SK-N-SH (cell line): Measurements from ENCODE around the gene RAB8A. TPM values are rescaled to one million over a fixed set of nuclear protein-coding genes. Genes with fewer than 3 reads are reported as not detected.
A peak's percentile ranks its signal among the peaks of the same experiment; 100 is the strongest.

Experiments
- CTCF ChIA-PET: fragments of 300-600, 350-600 bp; formaldehyde crosslinking; extraction: SDS; loops from one replicate; lab custom pipeline; 2021; lab: Yijun Ruan, JAX
- POLR2A ChIA-PET: fragments of 350-600 bp; sonication (Branson Sonifier 250); formaldehyde crosslinking; extraction: SDS; loops from one replicate; lab custom pipeline; 2020; ENCODE audit warnings: antibody characterized with exemption, inconsistent platforms; lab: Yijun Ruan, JAX
- DNase-seq: peaks from one replicate; pipeline ENCODE4 v3.0.0; 2012
- H2AFZ ChIP-seq: fragments of 200-600 bp; sonication (generic); 2 replicates; pipeline ENCODE4 v1.8.1; 2016; ENCODE audit warnings: antibody characterized with exemption, mild to moderate bottlenecking, low read depth
- H3F3A ChIP-seq: fragments of 200-600 bp; sonication (generic); replicated peaks from 2 replicates; pipeline ENCODE3; 2016; ENCODE audit warnings: antibody characterized with exemption, mild to moderate bottlenecking; ENCODE audit not compliant: insufficient read depth
- H3K27ac ChIP-seq, 2 experiments: fragments of 200-500 bp in 1 of 2; fragments of 200-600 bp in 1 of 2; sonication (Bioruptor generic) in 1 of 2; sonication (generic), shearing (Covaris generic) in 1 of 2; 2 replicates each; pipeline versions ENCODE4 v1.5.1 to v1.6.1; 2014 to 2016; ENCODE audit warnings: low read depth in 2 of 2, inconsistent platforms in 1 of 2, low read length in 1 of 2, mild to moderate bottlenecking in 1 of 2, mixed read lengths in 1 of 2
- H3K27me3 ChIP-seq: fragments of 200-600 bp; sonication (generic), shearing (Covaris generic); 2 replicates; pipeline ENCODE4 v1.6.1; 2016; ENCODE audit warnings: mixed run types; ENCODE audit not compliant: insufficient read depth
- H3K36me3 ChIP-seq, 2 experiments: fragments of 200-500 bp in 1 of 2; fragments of 200-600 bp in 1 of 2; sonication (Bioruptor generic) in 1 of 2; sonication (generic) in 1 of 2; replicated peaks in 1 of 2; 2 replicates each; pipeline versions ENCODE3 to v1.5.1; 2014 to 2016; ENCODE audit warnings: low read length in 1 of 2, mild to moderate bottlenecking in 1 of 2; ENCODE audit not compliant: insufficient read depth in 2 of 2, control insufficient read depth in 1 of 2
- H3K4me1 ChIP-seq, 2 experiments: fragments of 200-500 bp in 1 of 2; fragments of 200-600 bp in 1 of 2; sonication (Bioruptor generic) in 1 of 2; sonication (generic), shearing (Covaris generic) in 1 of 2; 2 replicates each; pipeline versions ENCODE4 v1.5.1 to v1.6.1; 2014 to 2016; ENCODE audit warnings: low read depth in 1 of 2, low read length in 1 of 2, mixed run types in 1 of 2; ENCODE audit not compliant: insufficient read depth in 2 of 2, control insufficient read depth in 1 of 2
- H3K4me2 ChIP-seq: fragments of 200-600 bp; sonication (generic), shearing (Covaris generic); 2 replicates; pipeline ENCODE4 v1.6.1; 2017; ENCODE audit warnings: mixed run types
- H3K4me3 ChIP-seq, 2 experiments: fragments of 200-500 bp in 1 of 2; fragments of 200-600 bp in 1 of 2; sonication (Bioruptor generic) in 1 of 2; sonication (generic), shearing (Covaris generic) in 1 of 2; 2 replicates each; pipeline versions ENCODE4 v1.5.1 to v1.8.1; 2014 to 2016; ENCODE audit warnings: low read depth in 2 of 2, inconsistent platforms in 1 of 2, low read length in 1 of 2, mild to moderate bottlenecking in 1 of 2, mixed read lengths in 1 of 2, moderate library complexity in 1 of 2
- H3K79me2 ChIP-seq: fragments of 200-600 bp; sonication (generic); 2 replicates; pipeline ENCODE4 v1.8.1; 2017; ENCODE audit warnings: mild to moderate bottlenecking; ENCODE audit not compliant: insufficient read depth
- H3K9ac ChIP-seq: fragments of 200-600 bp; sonication (generic); 2 replicates; pipeline ENCODE4 v1.6.1; 2017; ENCODE audit warnings: mixed run types
- H3K9me2 ChIP-seq: fragments of 200-600 bp; sonication (generic); 2 replicates; pipeline ENCODE4 v1.6.1; 2017; ENCODE audit warnings: mixed run types
- H3K9me3 ChIP-seq: fragments of 200-600 bp; sonication (generic); 2 replicates; pipeline ENCODE4 v1.6.1; 2017; ENCODE audit warnings: mixed run types, mild to moderate bottlenecking, moderate library complexity
- H4K20me1 ChIP-seq: fragments of 200-600 bp; sonication (generic); 2 replicates; pipeline ENCODE4 v1.6.1; 2017; ENCODE audit warnings: mild to moderate bottlenecking, mixed run types; ENCODE audit not compliant: insufficient read depth
- ELF1 ChIP-seq: IDR thresholded peaks from 2 replicates; pipeline ENCODE4 v1.4.0; 2012
- EP300 ChIP-seq, 2 experiments: IDR thresholded peaks; 2 replicates each; pipeline versions ENCODE4 v1.4.0 to v1.6.1; 2012; ENCODE audit warnings: borderline replicate concordance in 1 of 2, low read depth in 1 of 2, low read length in 1 of 2
- FOSL2 ChIP-seq: IDR thresholded peaks from 2 replicates; pipeline ENCODE4 v1.4.0; 2012; ENCODE audit warnings: low read depth, mild to moderate bottlenecking, moderate library complexity, borderline replicate concordance
- FOXJ3 ChIP-seq: sonication (generic); formaldehyde crosslinking; IDR thresholded peaks from 2 replicates; pipeline ENCODE4 v1.5.1; 2020; ENCODE audit warnings: mild to moderate bottlenecking, missing genetic modification reagents
- GABPA ChIP-seq: IDR thresholded peaks from 2 replicates; pipeline ENCODE4 v1.4.0; 2012; ENCODE audit warnings: low read depth, mild to moderate bottlenecking
- IRF3 ChIP-seq: fragments of 150-350 bp; IDR thresholded peaks from 2 replicates; pipeline ENCODE4 v1.6.1; 2016; ENCODE audit warnings: mild to moderate bottlenecking, low read depth, low read length
- RAD21 ChIP-seq: IDR thresholded peaks from 2 replicates; pipeline ENCODE4 v1.6.1; 2012; ENCODE audit warnings: mild to moderate bottlenecking, low read length
- RFX5 ChIP-seq: IDR thresholded peaks from 2 replicates; pipeline ENCODE4 v1.6.1; 2012; ENCODE audit warnings: mild to moderate bottlenecking, improper control_type of control experiment, low read length
- RXRA ChIP-seq: IDR thresholded peaks from 2 replicates; pipeline ENCODE4 v1.4.0; 2012; ENCODE audit warnings: low read depth, mild to moderate bottlenecking, borderline replicate concordance
- TAF1 ChIP-seq: IDR thresholded peaks from 2 replicates; pipeline ENCODE4 v1.6.1; 2012; ENCODE audit warnings: low read depth, mild to moderate bottlenecking, low read length, moderate library complexity, borderline replicate concordance
- TCF12 ChIP-seq: IDR thresholded peaks from 2 replicates; pipeline ENCODE4 v1.4.0; 2012
- USF1 ChIP-seq: IDR thresholded peaks from 2 replicates; pipeline ENCODE4 v1.4.0; 2012; ENCODE audit warnings: low read depth, borderline replicate concordance
- YY1 ChIP-seq: IDR thresholded peaks from 2 replicates; pipeline ENCODE4 v1.4.0; 2012; ENCODE audit warnings: low read depth, mild to moderate bottlenecking
- whole genome bisulfite sequencing: methylation state at CpG from one replicate; pipeline ENCODE4 v1.1.6; 2017; ENCODE audit warnings: low lambda C conversion rate; 5-methylcytosine and 5-hydroxymethylcytosine counted together
- polyA plus RNA-seq, 3 experiments: library from polyadenylated mRNA; depleted of rRNA; stranded (reverse); fragments of >200 nt; gene quantifications; 2 replicates each; pipeline ENCODE4 v1.2.3, GENCODE V29; 2012

The RAB8A gene
- polyA plus RNA-seq, 1 of the 3 experiments (the other 2 are of a cell fraction) = 55.2 TPM

GRCh38 chr19:16167055-16167454 lies 55.4 kb downstream of the RAB8A start:
- Histone ChIP-seq H3K4me1 (no peaks in the 10 kb centered on the region), H4K20me1 (no peaks in the 10 kb centered on the region), H3K79me2 (no peaks in the 10 kb centered on the region), H2AFZ (no peak overlapping the region), H3K4me3 (no peak overlapping the region), H3K36me3 (no peaks in the 10 kb centered on the region), H3K27me3 (no peaks in the 10 kb centered on the region), H3K9ac (no peak overlapping the region), H3K4me2 (no peak overlapping the region), H3K9me2 (no peaks in the 10 kb centered on the region), H3K9me3 (no peaks in the 10 kb centered on the region), H3F3A (peaks cover 4% of the 10 kb centered on the region), H3K27ac (no peak overlapping the region)
- POLR2A ChIA-PET = no interaction called here
- no peak for DNase-seq
- WGBS = 79% methylated on average over 5 of the region's 5 CpGs
- TF ChIP-seq TAF1 (no peak), RAD21 (no peak), IRF3 (no peak), YY1 (no peak), RXRA (no peak)
- CTCF ChIA-PET = no interaction called here

GRCh38 chr19:16168465-16169081 lies 56.9 kb downstream of the RAB8A start:
- H3K4me3 ChIP-seq = no peak overlapping the region
- no peak overlapping the region for H3K9ac ChIP-seq
- 20% methylated on average over 2 of the region's 2 CpGs for WGBS
- no peak for DNase-seq
- no peak overlapping the region for H3K4me2 ChIP-seq
- 0 out of 2 replicates have a peak overlapping the region, but pooled peaks have one; percentile 6 for H2AFZ ChIP-seq
- H3K9me2 ChIP-seq = no peaks in the 10 kb centered on the region
- H3K79me2 ChIP-seq = no peaks in the 10 kb centered on the region
- H3K27ac ChIP-seq = no peak overlapping the region
- no peaks in the 10 kb centered on the region for H3K9me3 ChIP-seq
- ChIA-PET CTCF (no interaction called here), POLR2A (no interaction called here)
- no peaks in the 10 kb centered on the region for H3F3A ChIP-seq
- no peaks in the 10 kb centered on the region for H3K36me3 ChIP-seq
- H3K4me1 ChIP-seq = no peaks in the 10 kb centered on the region
- no peaks in the 10 kb centered on the region for H4K20me1 ChIP-seq
- TF ChIP-seq TCF12 (no peak), EP300 (IDR thresholded peaks at IDR 0.05; ENCODE audit: borderline replicate concordance in 1 of 2, low read depth in 1 of 2, low read length in 1 of 2) (no peak), FOSL2 (no peak), RFX5 (no peak), USF1 (peak; percentile 64; the same call in 1 of the 2 replicates), YY1 (no peak)
- TF ChIP-seq, all 33 proteins: peak for 1
- no peaks in the 10 kb centered on the region for H3K27me3 ChIP-seq

DNA sequence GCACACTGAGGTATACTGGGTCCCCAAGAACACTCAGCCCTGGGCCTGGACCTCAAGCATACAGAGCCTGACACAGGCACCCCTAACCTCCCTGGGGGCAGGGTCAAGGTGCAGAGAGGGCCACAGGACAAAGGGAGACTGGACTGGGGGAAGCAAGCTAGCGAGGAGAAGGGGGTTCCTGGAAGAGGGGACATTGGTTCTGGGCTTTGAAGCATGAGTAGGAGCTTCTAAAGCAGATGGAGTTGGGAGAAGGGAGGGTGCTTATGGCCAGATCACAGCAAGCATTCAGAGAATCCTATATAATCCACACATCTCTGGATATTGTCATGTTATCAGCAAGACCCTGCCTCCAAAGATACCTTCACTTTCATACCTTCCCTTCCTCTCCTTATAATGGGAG lies 58.4 kb downstream of the RAB8A start:
- Histone ChIP-seq H3K4me3 (no peak overlapping the region), H4K20me1 (no peaks in the 10 kb centered on the region), H3K9ac (no peak overlapping the region), H3F3A (no peaks in the 10 kb centered on the region), H3K9me3 (no peaks in the 10 kb centered on the region), H3K4me1 (no peaks in the 10 kb centered on the region), H3K4me2 (no peak overlapping the region), H3K9me2 (no peaks in the 10 kb centered on the region), H3K27ac (no peak overlapping the region), H3K36me3 (no peaks in the 10 kb centered on the region), H3K27me3 (no peaks in the 10 kb centered on the region; the same call in 1 of the 2 replicates), H3K79me2 (no peaks in the 10 kb centered on the region), H2AFZ (no peak overlapping the region)
- DNase-seq = no peak
- no peak for TF ChIP-seq FOXJ3 (CRISPR knock-in tag)
- TF ChIP-seq ELF1 = no peak
- no peak for TF ChIP-seq GABPA
- no peak for TF ChIP-seq TCF12
- 6% methylated on average over 1 of the region's 1 CpG for WGBS
- CTCF ChIA-PET = interaction anchor here (0.9 to 2.8 kb wide), 3 partner anchors 10 to 129 kb away, joined by 3 to 14 read pairs (median 4); no protein-coding TSS in a partner anchor
- POLR2A ChIA-PET = no interaction called here
